Measurements from ENCODE around the gene ATP6V1E1. TPM values are rescaled to one million over a fixed set of nuclear protein-coding genes. Genes with fewer than 3 reads are reported as not detected.
A peak's percentile ranks its signal among the peaks of the same experiment; 100 is the strongest.

The ATP6V1E1 gene
- total RNA-seq, 1 donor from 2014 or later: 64.2 TPM

GRCh38 chr22:17631076-17631565, 2.6 kb upstream of the ATP6V1E1 start:
- peak overlapping the region; percentile 89 for H3K27ac Mint-ChIP-seq
- H3K4me1 Mint-ChIP-seq (ENCODE audit: unreplicated experiment): no peaks in the 10 kb centered on the region
- no peak for DNase-seq (ENCODE audit: extremely low spot score, unreplicated experiment)
- H3K9me3 Mint-ChIP-seq: no peaks in the 10 kb centered on the region
- no peaks in the 10 kb centered on the region for H3K36me3 Mint-ChIP-seq
- H3K27me3 Mint-ChIP-seq: no peaks in the 10 kb centered on the region
- TF ChIP-seq CTCF (conservative IDR thresholded peaks at IDR 0.05): no peak
- H3K4me3 Mint-ChIP-seq: peak overlapping the region; percentile 10

- Mint-ChIP-seq H3K4me3 (peak overlapping the region; percentile 98), H3K4me1 (ENCODE audit: unreplicated experiment) (no peaks in the 10 kb centered on the region), H3K36me3 (no peaks in the 10 kb centered on the region), H3K27ac (peak overlapping the region; percentile 99), H3K9me3 (no peaks in the 10 kb centered on the region), H3K27me3 (no peaks in the 10 kb centered on the region)
- TF ChIP-seq CTCF (conservative IDR thresholded peaks at IDR 0.05): no peak
- no peak for DNase-seq (ENCODE audit: extremely low spot score, unreplicated experiment)
Observed at GRCh38 chr22:17629641-17630040, 1.1 kb upstream of the ATP6V1E1 start.

GRCh38 chr22:17629173-17629489, 582 bp upstream of the ATP6V1E1 start:
- Mint-ChIP-seq H3K4me3 (peak overlapping the region; percentile 98), H3K9me3 (no peaks in the 10 kb centered on the region), H3K36me3 (no peaks in the 10 kb centered on the region), H3K27ac (peak overlapping the region; percentile 99), H3K27me3 (no peaks in the 10 kb centered on the region), H3K4me1 (ENCODE audit: unreplicated experiment) (no peaks in the 10 kb centered on the region)
- no peak for TF ChIP-seq CTCF (conservative IDR thresholded peaks at IDR 0.05)
- no peak for DNase-seq (ENCODE audit: extremely low spot score, unreplicated experiment)

- no peaks in the 10 kb centered on the region for H3K9me3 Mint-ChIP-seq
- peaks cover 6% of the 10 kb centered on the region for H3K36me3 Mint-ChIP-seq
- H3K4me3 Mint-ChIP-seq: peak overlapping the region; percentile 98
- no peak for DNase-seq (ENCODE audit: extremely low spot score, unreplicated experiment)
- no peaks in the 10 kb centered on the region for H3K4me1 Mint-ChIP-seq (ENCODE audit: unreplicated experiment)
- no peaks in the 10 kb centered on the region for H3K27me3 Mint-ChIP-seq
- H3K27ac Mint-ChIP-seq: peak overlapping the region; percentile 99
- no peak for TF ChIP-seq CTCF (conservative IDR thresholded peaks at IDR 0.05)
Observed at GRCh38 chr22:17627961-17628405, 566 bp downstream of the ATP6V1E1 start.

- Mint-ChIP-seq H3K27me3 (no peaks in the 10 kb centered on the region), H3K27ac (no peak overlapping the region), H3K4me1 (ENCODE audit: unreplicated experiment) (no peaks in the 10 kb centered on the region), H3K36me3 (peaks cover 12% of the 10 kb centered on the region), H3K9me3 (no peaks in the 10 kb centered on the region), H3K4me3 (no peak overlapping the region)
- no peak for TF ChIP-seq CTCF (conservative IDR thresholded peaks at IDR 0.05)
- no peak for DNase-seq (ENCODE audit: extremely low spot score, unreplicated experiment)
Observed at GRCh38 chr22:17613280-17613679, 15.3 kb downstream of the ATP6V1E1 start.

GRCh38 chr22:17612057-17612456, 16.5 kb downstream of the ATP6V1E1 start:
- no peaks in the 10 kb centered on the region for H3K9me3 Mint-ChIP-seq
- H3K4me1 Mint-ChIP-seq (ENCODE audit: unreplicated experiment): no peaks in the 10 kb centered on the region
- TF ChIP-seq CTCF (conservative IDR thresholded peaks at IDR 0.05): no peak
- no peak overlapping the region for H3K27ac Mint-ChIP-seq
- no peak overlapping the region for H3K4me3 Mint-ChIP-seq
- DNase-seq (ENCODE audit: extremely low spot score, unreplicated experiment): no peak
- H3K36me3 Mint-ChIP-seq: peaks cover 12% of the 10 kb centered on the region
- no peaks in the 10 kb centered on the region for H3K27me3 Mint-ChIP-seq

Measured in type B pancreatic cell (in vitro differentiated cells).